HepG2 (cell line): ENCODE measurements around the gene DCAF6. TPM values are rescaled to one million over a fixed set of nuclear protein-coding genes. Genes with fewer than 3 reads are reported as not detected.

ENCODE experiments used
- HIC2 ChIP-seq: sonication (generic); formaldehyde crosslinking; IDR thresholded peaks from 2 replicates; pipeline ENCODE4 v1.9.0; 2022; ENCODE audit warnings: low read depth, missing genetic modification reagents
- HNF1B ChIP-seq: sonication (generic); formaldehyde crosslinking; IDR thresholded peaks from 2 replicates; pipeline ENCODE4 v1.5.1; 2020; ENCODE audit warnings: mild to moderate bottlenecking, moderate library complexity, missing genetic modification reagents
- PRDM15 ChIP-seq: sonication (generic); formaldehyde crosslinking; IDR thresholded peaks from 2 replicates; pipeline ENCODE4 v1.4.0; 2020; ENCODE audit warnings: missing genetic modification reagents
- PRPF4 ChIP-seq: fragments of 200-400 bp; formaldehyde crosslinking; IDR thresholded peaks from 2 replicates; pipeline ENCODE4 v1.6.1; 2016; ENCODE audit warnings: low read length, low read depth; ENCODE audit not compliant: poor library complexity, severe bottlenecking
- RBFOX2 ChIP-seq: fragments of 200-400 bp; formaldehyde crosslinking; IDR thresholded peaks from 2 replicates; pipeline ENCODE4 v1.6.1; 2017; ENCODE audit warnings: low read depth, mild to moderate bottlenecking, low read length
- SMC3 ChIP-seq: IDR thresholded peaks from 2 replicates; pipeline ENCODE4 v1.6.1; 2011; ENCODE audit warnings: low read length, improper control_type of control experiment
- SP1 ChIP-seq, 2 experiments: fragments of 450-650 bp in 1 of 2; sonication (generic) in 1 of 2; formaldehyde crosslinking in 1 of 2; IDR thresholded peaks; 2 replicates each; pipeline versions ENCODE4 v1.4.0 to v1.6.1; 2016 to 2020; ENCODE audit warnings: missing genetic modification reagents in 1 of 2
- ZNF331 ChIP-seq: sonication (generic); formaldehyde crosslinking; IDR thresholded peaks from 2 replicates; pipeline ENCODE4 v1.4.0; 2020; ENCODE audit warnings: missing genetic modification reagents
- ZNF335 ChIP-seq: sonication (generic); formaldehyde crosslinking; IDR thresholded peaks from 2 replicates; pipeline ENCODE4 v1.4.0; 2020; ENCODE audit warnings: missing genetic modification reagents
- ZNF441 ChIP-seq: sonication (generic); formaldehyde crosslinking; IDR thresholded peaks from 2 replicates; pipeline ENCODE4 v1.7.0; 2021; ENCODE audit warnings: missing genetic modification reagents, borderline replicate concordance
- ZNF446 ChIP-seq: sonication (generic); formaldehyde crosslinking; IDR thresholded peaks from 2 replicates; pipeline ENCODE4 v1.5.0; 2020; ENCODE audit warnings: mild to moderate bottlenecking, missing genetic modification reagents
- ZNF615 ChIP-seq: sonication (generic); formaldehyde crosslinking; IDR thresholded peaks from 2 replicates; pipeline ENCODE4 v1.5.0; 2020; ENCODE audit warnings: mild to moderate bottlenecking, missing genetic modification reagents, borderline replicate concordance
- ZNF710 ChIP-seq: sonication (generic); formaldehyde crosslinking; IDR thresholded peaks from 2 replicates; pipeline ENCODE4 v1.5.0; 2020; ENCODE audit warnings: mild to moderate bottlenecking, missing genetic modification reagents, borderline replicate concordance
- ZNF749 ChIP-seq: sonication (generic); formaldehyde crosslinking; IDR thresholded peaks from 2 replicates; pipeline ENCODE4 v1.8.0; 2022; ENCODE audit warnings: mild to moderate bottlenecking, missing genetic modification reagents, moderate library complexity, borderline replicate concordance
- ZNF782 ChIP-seq: sonication (generic); formaldehyde crosslinking; IDR thresholded peaks from 2 replicates; pipeline ENCODE4 v1.4.0; 2020; ENCODE audit warnings: missing genetic modification reagents, mild to moderate bottlenecking, borderline replicate concordance
- polyA plus RNA-seq, 8 experiments: library from polyadenylated mRNA; depleted of rRNA in 3 of 8; stranded (reverse) in 7 of 8; unstranded in 1 of 8; fragments of >200 nt; fragmentation: Illumina TruSeq in 4 of 8; extraction: Trizol in 4 of 8; gene quantifications; 2 replicates each; pipeline versions ENCODE4 v1.2.1 to v1.2.3, GENCODE V29; 2011 to 2016; ENCODE audit warnings: low read depth in 4 of 8, missing spikeins in 1 of 8, mixed read lengths in 1 of 8; ENCODE audit not compliant: insufficient read depth in 1 of 8
- total RNA-seq, 5 experiments: library from RNA; depleted of rRNA; stranded (reverse); fragments of >200 nt; fragmentation: Illumina TruSeq; extraction: Trizol; gene quantifications; 2 replicates each; pipeline ENCODE4 v1.2.3, GENCODE V29; 2016; ENCODE audit warnings: low read depth in 1 of 5
- TF ChIP-seq, protein P1 (sequence below): sonication (generic); formaldehyde crosslinking; IDR thresholded peaks from 2 replicates; pipeline ENCODE4 v1.4.0; 2020; ENCODE audit warnings: missing genetic modification reagents, borderline replicate concordance

The DCAF6 gene
- total and polyA plus RNA-seq, 2 of the 13 experiments (the other 11 are each of a cell fraction or from before 2014, with no cell fraction given) = 24.7 to 33.7 TPM

DNA sequence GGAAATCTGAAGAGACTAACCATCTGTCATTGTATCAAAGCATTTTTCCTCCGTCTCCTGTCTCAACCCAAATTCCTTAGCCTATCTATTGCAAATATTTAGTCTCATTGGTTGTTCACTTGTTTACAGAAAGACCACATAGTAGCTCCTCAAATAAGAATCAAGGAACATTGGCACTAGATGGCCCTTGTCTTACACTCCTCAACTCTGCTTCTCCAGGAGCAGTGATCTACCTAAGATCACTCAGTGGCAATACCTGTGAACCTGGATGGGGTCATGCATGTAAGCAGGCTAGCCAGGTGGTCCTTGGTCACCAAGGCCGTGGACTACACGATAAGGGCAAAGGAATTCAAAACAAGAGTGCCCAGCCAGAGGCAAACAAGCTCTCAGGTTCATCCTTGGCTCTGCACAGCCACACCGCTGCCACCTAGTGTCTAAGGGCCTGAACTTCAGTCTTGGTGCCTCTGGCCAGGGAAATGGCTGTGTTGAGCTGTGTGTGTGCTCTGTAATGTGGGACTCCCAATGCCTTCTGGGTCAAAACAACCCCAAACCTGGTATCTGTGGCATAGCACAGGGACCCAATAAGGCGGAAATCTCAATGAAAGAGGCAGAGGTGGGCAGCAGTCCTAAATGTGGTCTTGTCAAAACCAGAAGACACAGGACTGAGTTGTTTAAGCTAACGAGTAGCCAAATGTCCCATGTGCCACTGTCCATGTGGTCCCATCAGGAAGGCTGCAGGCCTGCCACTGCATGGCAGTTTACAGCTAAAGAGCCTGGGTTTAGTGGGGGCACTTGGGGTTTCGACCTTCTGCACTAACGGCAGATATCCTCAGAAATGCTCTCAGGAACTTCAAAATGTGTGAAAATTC, 145.8 kb downstream of the DCAF6 start (continued):
- TF ChIP-seq ZNF710 (CRISPR knock-in tag) (no peak), PRDM15 (CRISPR knock-in tag) (no peak), ZNF446 (CRISPR knock-in tag) (no peak), PRPF4 (no peak), SP1 (IDR thresholded peaks at IDR 0.05) (no peak), SP1 (CRISPR knock-in tag; IDR thresholded peaks at IDR 0.05) (no peak), ZNF335 (CRISPR knock-in tag) (no peak), HIC2 (CRISPR knock-in tag) (no peak), ZNF615 (no peak), ZNF749 (CRISPR knock-in tag) (no peak), ZNF441 (CRISPR knock-in tag) (no peak), ZNF782 (CRISPR knock-in tag) (peak; percentile 59; the same call in 1 of the 2 replicates), SMC3 (peak; percentile 28; the same call in 1 of the 2 replicates), ZNF331 (CRISPR knock-in tag) (no peak), HNF1B (CRISPR knock-in tag) (0 out of 2 replicates have a peak, but pooled peaks have one; percentile 29), RBFOX2 (no peak)
- TF ChIP-seq, protein P1, sequence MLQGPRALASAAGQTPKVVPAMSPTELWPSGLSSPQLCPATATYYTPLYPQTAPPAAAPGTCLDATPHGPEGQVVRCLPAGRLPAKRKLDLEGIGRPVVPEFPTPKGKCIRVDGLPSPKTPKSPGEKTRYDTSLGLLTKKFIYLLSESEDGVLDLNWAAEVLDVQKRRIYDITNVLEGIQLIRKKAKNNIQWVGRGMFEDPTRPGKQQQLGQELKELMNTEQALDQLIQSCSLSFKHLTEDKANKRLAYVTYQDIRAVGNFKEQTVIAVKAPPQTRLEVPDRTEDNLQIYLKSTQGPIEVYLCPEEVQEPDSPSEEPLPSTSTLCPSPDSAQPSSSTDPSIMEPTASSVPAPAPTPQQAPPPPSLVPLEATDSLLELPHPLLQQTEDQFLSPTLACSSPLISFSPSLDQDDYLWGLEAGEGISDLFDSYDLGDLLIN = no peak
